LNCAP (cell line): ENCODE measurements around the gene DUSP14.
A peak's percentile ranks its signal among the peaks of the same experiment; 100 is the strongest.

Source experiments
- CTCF ChIP-seq: fragments of 450-650 bp; IDR thresholded peaks from 2 replicates; pipeline ENCODE4 v1.5.1; 2017; ENCODE audit warnings: mild to moderate bottlenecking

Gene DUSP14

GRCh38 chr17:37512442-37513068 lies 22.9 kb downstream of the DUSP14 start:
- no peak for TF ChIP-seq CTCF

GRCh38 chr17:37513711-37514110 lies 24.0 kb downstream of the DUSP14 start:
- TF ChIP-seq CTCF, result no peak

- no peak for TF ChIP-seq CTCF
Observed at GRCh38 chr17:37516127-37516571, 26.5 kb downstream of the DUSP14 start.

- no peak for TF ChIP-seq CTCF
Observed at GRCh38 chr17:37517881-37518280, 28.2 kb downstream of the DUSP14 start.

- TF ChIP-seq CTCF, result peak; percentile 15; the same call in 1 of the 2 replicates
Observed at GRCh38 chr17:37518826-37519225, 29.1 kb downstream of the DUSP14 start.

- no peak for TF ChIP-seq CTCF
Observed at GRCh38 chr17:37519251-37519985, 29.7 kb downstream of the DUSP14 start.

- TF ChIP-seq CTCF, result no peak
Observed at GRCh38 chr17:37520174-37520573, 30.5 kb downstream of the DUSP14 start.
